GM18858 (cell line): ENCODE measurements around the gene ATP2B2.

Experiments used
- ATAC-seq: cut with Tn5 transposase; IDR thresholded peaks from one replicate; pipeline ENCODE4 v1.9.1; 2021; ENCODE audit not compliant: unreplicated experiment

The ATP2B2 gene

GRCh38 chr3:10334459-10334858 lies 170.9 kb downstream of the ATP2B2 start:
- no peak for ATAC-seq

DNA sequence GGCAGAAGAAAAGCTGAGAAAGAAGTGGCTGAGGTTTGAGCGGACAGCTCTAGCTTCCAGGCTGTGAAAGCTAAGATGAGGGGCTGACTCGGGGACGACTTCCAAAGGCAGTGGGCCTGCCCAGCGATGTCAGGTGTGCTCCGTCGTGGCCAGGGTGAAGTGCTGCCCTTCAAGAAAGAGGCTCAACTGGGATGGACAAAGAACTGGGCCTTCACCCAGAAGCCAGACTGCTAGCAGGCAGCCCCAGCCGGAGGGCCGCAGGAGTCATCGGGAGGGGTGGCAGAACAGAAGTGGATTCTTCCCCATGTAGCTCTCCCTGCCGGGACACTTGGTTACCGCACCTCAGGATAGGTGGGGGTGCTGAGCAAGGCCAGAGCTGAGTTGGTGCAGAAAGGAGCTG lies 171.3 kb downstream of the ATP2B2 start:
- no peak for ATAC-seq

DNA sequence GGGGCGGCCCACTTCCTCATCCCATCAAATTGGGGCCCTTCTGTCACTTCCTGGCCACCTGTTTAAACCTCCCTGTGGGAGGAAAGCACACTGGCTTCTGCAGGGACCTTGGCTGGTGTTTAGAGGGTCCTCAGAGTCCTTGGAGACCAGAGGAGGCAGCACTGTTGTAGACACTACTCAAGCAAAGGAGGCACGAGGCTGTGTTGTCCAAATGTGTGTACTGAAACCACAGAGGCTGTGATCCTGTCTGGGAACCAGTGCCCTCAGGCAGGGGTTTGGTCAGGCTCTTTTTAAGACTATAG lies 172.1 kb downstream of the ATP2B2 start:
- no peak for ATAC-seq

DNA sequence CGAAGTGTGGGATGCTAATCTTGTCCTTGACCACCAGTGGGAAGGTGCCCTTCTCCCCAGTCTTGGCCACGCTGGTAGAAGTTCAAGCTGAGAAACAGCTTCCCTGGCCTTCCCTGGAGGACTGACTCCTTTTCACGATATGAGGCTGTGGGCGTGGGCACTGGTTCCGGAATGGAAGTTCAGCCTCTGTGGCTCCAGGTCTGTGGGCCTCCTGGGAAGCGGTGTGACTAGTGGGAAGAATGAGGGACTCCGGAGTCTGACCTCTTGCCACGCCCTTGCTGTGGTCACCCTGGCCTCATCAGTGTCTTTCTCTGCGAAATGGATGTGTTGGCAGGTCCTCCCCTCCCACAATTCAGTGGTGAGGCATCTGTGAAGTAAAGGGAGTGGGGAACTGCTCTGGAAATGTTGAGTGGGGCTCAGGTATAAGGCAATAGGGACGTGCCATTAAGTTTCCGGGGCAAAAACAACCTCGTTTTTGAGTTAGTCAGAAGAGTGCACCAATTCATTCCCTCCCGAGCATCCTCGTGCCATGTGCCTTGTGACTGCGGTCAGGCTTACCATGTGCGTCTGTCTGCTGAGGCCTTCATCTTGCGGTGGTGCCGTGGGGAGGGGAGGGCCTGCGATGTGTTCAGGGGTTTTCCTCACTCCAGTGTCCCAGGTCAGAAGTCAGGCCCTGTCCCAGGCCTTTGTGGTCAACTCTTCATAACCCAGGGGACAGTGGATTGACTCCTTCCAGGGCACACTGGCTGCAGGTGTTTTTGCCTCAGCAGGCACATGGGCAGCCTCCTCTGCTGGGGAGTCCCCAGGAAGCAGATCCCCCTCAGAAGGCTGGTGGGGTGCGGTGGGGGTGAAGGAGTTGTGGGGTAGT lies 172.7 kb downstream of the ATP2B2 start:
- ATAC-seq = no peak

- ATAC-seq = no peak
Measured at GRCh38 chr3:10331320-10331719, 174.1 kb downstream of the ATP2B2 start.

DNA sequence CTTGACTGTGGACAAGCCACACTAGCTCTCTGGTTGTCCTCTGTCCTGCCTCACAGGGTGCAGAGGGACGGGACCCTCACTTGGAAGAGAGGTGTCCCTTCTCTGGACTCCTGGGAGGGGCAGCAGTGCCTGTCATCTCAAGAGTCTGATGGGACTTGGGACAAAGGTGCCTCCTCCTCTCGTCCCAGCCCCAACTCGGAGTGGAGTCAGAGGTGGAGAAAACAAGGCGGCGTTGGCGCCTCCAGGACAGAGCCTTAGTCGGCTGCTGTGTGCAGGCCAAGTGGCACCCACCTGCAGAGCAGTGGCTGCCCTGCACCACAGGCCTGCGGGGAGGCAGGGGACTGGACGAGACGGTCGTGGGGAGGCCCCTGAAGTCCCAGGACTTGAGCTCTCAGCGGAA lies 175.1 kb downstream of the ATP2B2 start:
- no peak for ATAC-seq

DNA sequence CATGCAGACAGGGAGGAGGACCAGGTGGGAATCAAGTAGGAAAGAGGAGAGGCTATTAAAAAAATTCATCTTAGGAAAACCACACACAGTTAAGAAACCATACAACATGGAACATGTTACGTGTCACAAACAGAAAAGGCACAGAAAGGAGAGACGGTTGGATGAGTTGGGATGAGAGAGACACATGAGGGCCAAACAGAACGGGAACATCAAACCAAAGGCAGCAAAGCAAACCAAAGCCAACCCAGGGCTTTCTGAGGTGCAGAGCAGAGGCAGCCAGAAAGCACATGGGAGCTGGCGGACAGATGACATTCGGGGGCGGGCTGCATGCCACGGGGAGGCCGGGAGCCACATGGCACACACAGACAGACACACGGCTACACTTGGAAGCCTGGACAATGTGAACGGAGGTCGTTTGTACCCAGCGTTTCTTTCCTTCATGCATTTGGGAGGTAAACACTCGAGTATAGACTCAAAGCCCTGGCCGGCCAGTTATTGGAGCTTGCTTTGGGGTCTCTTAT lies 175.8 kb downstream of the ATP2B2 start:
- ATAC-seq = no peak

GRCh38 chr3:10328460-10329071 lies 176.8 kb downstream of the ATP2B2 start:
- no peak for ATAC-seq

DNA sequence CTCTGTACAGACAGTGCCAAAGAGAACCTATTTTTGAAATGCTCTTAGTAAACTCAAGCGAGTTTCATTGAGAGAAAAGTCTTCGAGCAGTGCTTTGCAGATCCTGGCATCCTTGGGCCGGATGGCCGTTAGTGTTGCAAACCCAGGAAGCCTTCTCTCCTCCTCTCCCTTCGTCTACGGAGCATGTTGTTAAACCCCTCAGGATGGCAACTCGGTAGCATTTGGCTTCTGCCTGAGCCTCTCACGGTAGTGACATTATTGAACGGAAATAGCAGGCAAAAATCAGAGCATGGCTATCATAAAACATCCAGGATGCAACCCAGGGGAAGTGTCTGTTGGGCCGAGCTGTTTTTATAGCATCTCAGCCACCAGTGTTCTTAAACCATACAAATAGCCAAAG lies 177.8 kb downstream of the ATP2B2 start:
- no peak for ATAC-seq

DNA sequence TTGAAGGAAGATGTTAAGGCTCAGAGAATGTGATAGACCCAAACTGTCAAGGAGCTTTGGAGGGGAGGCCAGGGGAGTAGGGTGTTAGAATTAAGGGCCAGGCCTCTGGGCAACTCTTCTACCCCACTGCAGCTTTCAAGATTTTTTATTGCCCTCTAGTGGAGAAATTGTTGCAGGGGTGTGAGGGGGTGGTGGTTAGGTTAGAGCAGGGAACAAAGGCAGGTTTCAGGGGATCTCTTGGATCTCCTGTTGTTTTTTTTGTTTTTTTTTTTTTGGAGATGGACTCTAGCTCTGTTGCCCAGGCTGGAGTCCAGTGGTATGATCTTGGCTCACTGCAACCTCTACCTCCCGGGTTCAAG lies 183.1 kb downstream of the ATP2B2 start:
- no peak for ATAC-seq

GRCh38 chr3:10321630-10322351 lies 183.6 kb downstream of the ATP2B2 start:
- ATAC-seq = no peak

- ATAC-seq = no peak
Measured at GRCh38 chr3:10320320-10320677, 185.1 kb downstream of the ATP2B2 start.

- no peak for ATAC-seq
Measured at GRCh38 chr3:10319804-10320203, 185.6 kb downstream of the ATP2B2 start.

DNA sequence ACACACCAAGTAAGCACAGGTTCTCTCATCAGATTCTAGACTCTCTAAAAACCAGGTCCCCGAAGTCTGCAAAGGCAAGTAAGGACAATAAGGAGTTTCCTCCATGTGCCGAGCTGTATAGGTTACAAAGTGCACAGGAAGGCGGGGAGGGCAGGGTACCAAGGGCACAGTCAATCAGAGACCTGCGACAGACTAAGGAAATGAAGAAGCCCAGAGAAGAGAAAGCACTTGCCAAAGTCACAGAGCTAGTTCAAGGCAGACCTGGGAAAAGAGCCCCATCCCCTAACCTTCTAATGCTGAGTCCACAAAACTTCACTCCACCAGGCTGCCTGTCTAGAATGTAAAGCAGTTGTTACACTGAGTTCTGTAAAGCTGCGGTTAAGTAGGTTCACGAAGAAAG lies 186.1 kb downstream of the ATP2B2 start:
- ATAC-seq = no peak

- no peak for ATAC-seq
Measured at GRCh38 chr3:10317961-10318350, 187.4 kb downstream of the ATP2B2 start.

DNA sequence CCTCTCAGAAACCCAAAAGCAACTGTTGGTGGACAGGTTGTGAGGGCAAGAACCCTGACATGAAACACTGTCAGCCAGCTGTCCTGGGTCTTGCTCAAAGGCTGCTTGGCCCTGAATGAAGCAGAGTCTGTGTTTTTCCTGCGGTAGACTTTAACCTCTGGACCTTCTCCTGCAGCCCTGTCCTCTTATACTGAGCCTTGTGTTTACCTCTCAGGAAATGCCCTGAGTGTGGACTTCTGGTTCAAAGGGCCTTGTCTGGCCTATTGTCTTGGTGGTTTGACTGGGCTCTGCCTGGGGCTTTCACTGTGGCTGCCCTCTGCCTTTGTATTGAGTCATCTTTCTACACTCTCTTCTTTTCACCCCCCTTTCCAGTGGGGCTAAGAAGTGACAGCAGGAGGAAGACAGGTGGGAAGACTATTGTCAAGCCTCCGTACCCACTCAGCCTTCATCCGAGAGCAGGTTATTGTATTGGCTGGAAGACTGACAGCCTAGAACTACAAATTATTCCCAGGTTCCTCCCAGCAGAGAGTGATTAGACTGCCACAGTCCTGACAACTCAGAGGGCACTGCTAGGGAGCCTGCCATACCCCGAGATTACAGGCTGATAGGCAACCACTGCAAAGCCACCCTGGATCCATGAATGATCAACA lies 187.9 kb downstream of the ATP2B2 start:
- no peak for ATAC-seq

GRCh38 chr3:10315771-10316344 lies 189.5 kb downstream of the ATP2B2 start:
- ATAC-seq = no peak

DNA sequence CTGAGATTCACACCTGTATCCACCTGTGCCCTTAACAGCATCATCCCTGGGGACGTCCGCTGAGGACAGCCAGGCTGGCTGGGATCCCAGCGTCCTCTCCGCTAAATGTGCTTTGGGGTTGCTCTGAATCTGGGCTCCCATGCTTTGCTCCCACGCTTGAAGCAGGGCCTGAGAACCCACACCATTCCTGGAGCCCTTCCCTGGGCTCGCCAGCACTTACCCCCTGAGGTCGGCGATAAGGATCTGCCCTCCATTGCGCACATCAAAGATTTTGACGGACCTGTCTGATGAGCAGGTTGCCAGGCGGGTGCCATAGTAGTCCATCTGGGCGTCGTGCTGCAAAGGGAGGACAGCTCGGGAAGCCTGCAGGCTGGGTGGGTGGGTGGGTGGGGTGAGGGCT lies 190.3 kb downstream of the ATP2B2 start:
- no peak for ATAC-seq

DNA sequence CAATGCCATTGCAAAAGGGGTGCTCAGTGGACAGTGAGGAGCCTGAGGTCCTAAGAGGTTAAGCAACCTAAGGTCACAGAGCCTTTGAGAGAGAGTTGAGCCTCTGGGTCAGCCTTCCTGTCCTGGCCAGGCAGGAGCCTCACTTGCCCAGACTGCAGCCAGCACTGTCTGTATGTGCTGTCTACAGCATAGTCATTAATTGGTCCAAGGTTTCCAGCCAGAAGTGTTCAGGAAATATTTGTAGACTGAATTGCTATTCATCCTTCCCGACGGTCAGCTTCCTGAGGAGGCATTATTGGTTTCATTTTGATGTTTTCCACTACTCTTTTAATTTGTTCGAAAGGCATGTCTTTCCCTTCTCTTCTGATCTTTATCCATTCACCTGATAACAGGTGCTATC lies 192.5 kb downstream of the ATP2B2 start:
- no peak for ATAC-seq

- no peak for ATAC-seq
Measured at GRCh38 chr3:10312391-10312790, 193.0 kb downstream of the ATP2B2 start.

DNA sequence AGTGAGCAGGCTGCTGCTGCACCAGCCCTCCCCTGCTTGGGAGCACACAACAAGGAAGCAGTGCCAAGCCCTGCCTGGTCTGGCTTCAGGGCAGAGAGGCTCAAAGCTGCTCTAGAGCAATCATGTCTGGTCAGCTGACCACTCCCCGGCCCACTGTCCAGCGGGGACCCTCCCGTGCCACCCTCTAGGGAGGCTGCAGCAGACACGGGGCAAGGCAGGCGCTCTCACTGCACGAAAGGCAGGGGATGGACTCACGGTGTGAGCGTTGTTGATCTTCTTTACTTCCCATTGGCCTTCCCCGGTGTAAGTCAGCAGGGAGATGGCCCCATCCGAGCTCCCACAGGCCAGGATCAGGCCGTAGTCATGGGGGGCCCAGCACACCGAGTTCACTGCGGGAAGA lies 193.7 kb downstream of the ATP2B2 start:
- ATAC-seq = no peak
